IPS DF 4.7 (cell line): ENCODE results near the gene FANCG.
A peak's percentile ranks its signal among the peaks of the same experiment; 100 is the strongest.

Experiments used
- DNase-seq: peaks from one replicate; pipeline ENCODE4 v3.0.0-alpha.2; 2013; ENCODE audit warnings: low spot score; ENCODE audit errors: extremely low read depth

The FANCG gene

DNA sequence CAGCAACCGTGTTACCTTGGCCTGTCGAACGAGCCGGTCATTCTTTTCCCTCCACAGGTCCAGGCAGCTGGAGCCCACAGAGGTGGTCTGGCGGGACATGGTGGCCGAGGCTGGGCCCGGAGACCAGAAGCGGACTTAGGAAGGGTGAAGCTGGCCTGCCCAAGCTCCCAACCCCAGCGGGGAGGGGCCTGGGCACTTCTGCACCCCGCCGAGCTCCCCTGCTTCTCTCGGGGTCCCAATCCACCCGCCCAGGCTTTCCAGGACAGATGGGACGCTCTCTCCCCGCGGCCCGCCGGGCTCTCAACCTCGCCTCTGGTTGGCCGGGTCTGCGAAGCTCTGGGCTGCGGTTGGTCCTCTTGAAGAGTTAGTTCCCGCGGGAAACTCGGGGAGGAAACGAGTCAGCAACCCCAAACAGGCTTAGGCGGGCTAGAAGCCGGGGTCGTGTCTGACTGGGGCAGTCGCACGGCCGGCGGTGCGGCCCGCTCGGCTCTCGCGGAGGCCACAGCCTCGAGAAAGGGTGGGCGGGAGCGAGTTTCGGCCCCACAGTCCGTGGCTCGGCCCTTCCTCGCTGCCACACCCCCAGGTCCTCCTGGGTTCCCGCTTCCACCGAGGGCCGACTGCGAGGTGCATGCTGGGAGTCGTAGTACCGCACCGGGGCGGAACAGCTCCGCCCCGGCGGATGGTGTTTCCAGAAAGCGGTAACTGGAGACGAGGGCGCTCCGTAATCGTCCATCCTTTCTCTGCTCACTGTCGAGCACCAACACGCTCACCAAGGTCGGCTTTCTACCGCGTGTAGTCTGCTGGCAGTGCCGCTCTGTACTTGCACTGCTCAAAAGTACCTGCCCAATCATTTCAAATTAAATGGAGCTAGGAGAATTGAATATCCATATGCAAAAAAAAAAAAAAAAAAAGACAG lies at the start of gene FANCG:
FANCG (minus strand) TSS at position 517 of the 916 bp plus-strand sequence; CDS start at position 99, 418 bp downstream.
- peak; percentile 66 for DNase-seq

DNA sequence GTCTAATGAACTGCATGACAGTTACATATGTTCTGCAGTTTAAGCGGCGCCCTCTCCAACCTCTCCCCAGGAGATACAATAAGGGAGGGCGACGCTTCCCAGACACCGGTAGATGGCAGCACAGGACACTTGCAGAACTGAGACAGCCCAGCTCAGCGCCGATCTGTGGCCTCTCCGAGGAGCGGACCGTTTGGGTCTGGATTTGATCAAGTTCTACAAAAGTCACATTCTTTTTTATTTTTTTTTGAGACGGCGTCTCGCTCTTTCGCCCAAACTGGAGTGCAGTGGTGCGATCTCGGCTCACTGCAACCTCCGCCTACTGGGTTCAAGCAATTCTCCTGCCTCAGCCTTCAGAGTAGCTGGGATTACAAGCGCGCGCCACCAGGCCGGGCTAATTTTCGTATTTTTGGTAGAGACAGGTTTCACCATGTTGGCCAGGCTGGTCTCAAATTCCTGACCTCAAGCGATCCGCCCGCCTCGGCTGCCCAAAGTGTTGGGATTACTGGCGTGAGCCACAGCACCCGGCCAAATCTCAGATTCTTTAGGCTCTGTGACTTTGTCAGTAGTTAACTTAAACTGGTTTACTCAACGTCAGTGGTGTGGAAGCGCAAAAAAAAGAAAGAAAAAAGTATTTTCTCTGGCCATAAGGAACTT lies 37.3 kb upstream of the FANCG start:
- peak; percentile 91 for DNase-seq

DNA sequence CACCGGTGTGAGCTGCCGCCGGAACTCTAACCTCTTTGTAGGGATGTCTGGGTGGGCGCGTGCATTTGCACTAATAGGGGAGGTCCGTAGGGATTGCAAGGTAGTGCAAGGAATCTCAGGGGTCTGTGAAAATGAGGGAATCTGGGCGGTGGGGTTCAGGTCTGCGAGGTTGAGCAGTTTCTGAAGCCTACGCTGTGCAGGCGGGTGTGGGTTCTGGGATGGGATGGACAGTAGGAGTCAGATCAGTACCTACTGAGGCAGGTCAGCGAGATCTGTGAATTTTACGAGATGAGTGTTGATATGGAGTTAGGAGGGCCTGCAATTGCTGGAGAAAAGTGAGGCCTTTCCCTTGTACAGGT lies 36.8 kb upstream of the FANCG start:
- no peak for DNase-seq

DNA sequence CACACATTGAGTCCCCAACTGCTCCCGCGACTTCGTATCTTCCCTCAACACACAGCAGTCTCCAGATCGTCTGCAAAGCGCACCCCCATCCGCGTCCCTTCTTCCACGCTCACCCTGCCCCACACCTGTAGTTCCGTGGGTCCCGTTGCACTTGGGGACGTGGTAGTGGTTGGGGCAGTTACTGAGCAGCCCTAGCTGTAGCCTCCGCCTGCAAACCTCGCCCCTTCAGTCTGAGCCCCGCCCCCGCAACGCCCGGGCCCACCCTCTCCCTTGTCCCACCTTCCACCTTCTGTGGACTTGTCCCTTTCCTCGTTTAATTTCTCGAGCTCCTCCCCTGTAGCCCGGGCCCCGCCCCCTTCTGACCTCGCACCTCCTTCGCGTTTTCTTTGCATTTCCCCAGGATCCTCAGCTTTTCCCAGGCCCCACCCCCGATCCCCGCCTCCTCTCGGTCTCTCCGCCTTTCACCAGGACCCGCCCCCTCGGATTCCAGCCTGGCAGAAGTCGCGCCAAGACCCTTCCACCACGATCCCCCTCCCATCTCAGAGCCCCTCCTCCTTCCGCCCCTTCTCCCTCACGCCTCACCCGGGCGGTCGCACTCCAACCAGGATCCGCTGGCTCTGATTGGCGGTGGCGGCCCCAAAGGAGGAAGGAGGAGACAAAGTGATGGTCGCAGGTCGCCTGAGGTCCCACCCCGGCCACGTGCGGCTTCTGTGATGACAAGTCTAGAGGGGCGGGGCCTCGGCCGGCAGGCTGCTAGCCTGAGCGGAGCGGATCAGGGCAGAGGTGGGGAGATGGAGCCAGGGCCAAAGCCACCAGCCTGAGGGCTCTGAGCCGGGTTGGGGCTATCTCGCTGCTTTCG lies 36.2 kb upstream of the FANCG start, which contains the start of gene ATOSB:
ATOSB (minus strand) TSS at position 183 of the 859 bp plus-strand sequence. CDS start 7,588 bp downstream, outside the sequence.
- DNase-seq, result peak; percentile 87

DNA sequence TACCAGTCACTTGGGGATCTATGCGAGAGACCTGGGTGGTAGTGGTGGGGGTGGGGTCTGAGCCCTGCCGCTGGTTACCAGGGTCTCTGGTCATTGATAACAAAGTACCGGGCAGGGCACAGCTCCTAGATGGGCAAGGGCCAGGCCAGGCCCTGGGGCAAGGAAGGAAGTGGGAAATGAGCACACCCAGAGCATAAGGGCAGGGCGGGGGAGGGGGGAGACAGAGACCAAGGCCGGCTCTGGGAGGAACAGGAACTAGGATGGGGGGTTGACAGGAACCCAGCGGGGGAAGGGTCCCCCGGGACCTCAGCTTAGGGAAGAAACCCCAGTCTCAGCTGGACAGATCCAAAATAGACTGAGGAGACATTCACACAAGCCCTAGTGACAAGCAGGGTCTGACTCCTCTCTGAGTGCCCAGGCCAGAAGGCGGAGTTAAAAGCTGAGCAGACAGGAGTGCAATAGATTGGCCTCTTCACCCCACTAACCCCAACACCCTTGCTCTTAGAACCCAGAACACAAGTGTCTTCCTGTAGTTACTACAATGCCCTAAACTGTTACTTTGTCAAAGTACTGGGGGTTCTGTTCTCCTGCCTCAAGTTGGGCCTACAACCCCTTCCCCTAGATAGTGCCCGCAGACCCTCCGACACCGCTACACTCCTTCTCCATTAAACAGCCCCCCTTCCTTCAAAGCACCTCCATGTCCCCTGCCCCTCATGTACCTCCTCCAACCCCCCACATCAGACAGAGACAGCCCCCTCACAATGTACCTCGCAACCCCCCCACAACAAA lies 35.3 kb upstream of the FANCG start:
- DNase-seq, result no peak

DNA sequence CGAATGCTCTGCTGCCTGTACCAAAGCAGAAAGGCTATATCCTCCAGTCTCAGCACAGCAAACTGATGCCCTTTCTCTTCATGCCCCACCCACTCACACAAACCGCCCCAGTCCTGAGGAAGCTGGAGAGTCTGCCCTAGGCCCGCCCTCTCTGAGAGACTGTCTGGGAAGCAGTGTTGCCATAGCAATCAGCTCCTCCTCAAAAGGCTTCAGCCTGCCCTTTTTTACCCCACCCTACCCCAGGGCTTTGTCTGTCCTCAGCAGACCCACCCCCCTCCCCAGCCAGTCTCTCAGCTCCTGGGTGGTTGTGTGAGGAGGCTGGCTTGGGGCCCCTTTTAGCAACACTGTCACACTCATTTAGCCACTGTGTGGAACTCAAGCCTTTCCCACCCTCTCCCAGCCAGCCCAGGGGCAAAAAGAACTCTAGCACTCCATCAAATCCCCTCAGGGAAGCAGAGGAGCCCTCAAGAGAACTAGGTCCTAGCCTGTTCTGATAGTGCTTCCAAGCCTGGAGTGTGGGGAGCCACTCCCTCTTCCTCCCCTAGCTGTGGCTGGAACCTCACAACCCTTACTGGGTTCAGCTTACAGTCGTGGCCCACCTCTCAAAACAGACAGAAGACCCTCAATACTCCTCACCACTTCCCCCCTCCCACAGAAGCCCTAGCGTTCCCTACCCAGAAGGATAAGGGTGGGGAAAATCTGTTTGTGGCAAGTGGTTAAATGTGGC lies 34.5 kb upstream of the FANCG start:
- peak; percentile 90 for DNase-seq

DNA sequence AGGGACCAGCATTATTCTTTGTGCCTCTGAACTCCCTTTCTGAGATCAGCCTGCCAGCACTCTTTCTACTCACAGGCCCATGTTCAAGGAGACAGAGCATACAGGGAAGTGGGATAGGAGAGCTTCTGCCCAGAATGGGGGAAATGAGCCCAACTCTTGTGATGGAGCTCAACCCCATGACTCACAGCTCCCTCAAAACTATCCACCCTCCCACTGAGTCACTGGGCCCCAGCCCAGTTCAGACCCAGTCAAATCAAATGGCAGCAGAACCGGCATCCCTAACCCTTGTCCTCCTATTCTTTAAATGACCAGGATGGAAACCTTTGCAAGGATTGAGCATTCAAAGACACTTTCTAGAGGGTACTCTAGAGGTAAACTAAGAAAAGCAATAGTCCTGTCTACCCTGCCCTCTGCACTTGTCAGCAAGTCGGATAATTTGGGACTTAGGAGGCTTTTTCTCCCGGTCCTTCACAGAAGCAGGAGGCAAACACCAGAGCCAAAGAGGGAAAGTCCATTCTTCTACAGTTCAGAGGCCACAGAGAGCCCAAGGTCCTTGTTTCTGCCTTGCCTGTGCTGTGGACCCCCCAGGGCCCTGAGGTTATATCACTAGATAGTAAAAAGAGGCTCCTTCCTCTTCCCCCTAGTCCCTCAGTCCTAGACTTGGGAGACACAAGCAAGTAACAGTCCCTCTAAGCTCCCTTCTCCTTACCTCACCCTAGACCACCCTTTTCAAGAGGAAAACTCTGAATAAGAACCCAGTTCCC lies 32.7 kb upstream of the FANCG start:
- DNase-seq, result no peak

DNA sequence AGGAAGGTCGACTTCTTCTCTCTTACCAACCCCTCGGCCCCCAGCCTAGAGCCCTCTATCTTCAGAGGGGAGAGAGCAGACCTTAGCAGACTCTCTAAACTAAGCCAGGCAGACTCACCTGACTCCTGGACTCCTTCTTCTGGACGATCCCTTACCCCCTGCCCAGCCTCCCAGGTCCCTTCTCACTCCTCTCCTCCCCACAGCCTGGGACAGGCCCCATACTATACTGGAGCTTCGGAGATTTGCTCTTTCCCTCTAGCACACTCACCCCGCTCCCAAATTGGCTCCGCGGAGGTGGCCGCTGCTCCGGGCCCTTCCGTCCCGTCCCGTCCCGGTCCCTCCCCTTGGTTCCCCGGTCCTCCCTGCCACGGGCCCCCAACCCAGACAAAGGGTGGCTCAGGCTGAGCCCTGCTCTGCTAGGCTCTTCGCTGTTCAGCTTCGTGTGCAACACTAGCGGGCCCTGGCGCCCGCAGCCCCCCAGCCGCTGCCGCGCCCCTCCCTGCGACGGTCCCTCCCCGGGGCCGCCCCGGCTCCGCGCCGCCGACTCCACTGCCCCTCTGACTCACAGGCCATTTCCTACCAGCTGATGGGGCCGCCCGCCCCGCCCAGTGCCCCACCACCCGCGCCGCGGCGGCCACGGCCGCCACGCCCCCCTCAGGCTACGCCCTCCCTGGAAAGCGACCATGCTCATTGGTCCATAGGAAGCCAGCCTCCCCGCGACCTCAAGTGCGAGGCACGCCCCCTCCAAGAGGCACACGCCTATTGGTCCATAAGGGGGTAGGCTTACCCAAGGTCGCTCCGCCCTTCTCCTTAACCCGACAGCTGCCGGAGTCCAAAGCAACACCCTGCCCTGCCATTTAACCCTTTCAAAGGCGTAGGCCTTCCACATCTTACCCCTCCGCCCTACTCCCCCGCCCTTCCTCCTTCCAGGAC lies 31.5 kb upstream of the FANCG start:
- peak; percentile 83 for DNase-seq

DNA sequence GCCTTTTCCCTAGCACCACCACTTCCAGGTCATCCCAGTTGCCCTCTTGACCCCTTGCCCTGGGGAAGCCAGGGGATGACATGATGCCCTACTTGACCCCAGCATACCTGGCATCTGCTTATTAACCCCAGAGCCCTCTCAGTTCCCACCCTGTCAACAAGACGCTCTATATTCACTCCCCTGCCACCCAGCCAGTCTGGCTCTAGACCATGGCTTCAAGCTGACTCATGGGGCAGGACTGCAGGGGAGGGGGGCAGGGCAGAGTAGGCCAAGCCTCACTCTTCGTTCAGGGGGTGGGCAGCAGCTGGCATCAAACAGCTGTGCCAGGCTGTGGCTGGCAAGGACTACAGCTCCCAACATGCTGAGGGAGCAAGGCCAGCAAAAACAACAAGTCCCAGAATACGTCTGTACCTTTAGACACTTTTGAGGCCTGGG lies 30.6 kb upstream of the FANCG start:
- DNase-seq, result no peak

DNA sequence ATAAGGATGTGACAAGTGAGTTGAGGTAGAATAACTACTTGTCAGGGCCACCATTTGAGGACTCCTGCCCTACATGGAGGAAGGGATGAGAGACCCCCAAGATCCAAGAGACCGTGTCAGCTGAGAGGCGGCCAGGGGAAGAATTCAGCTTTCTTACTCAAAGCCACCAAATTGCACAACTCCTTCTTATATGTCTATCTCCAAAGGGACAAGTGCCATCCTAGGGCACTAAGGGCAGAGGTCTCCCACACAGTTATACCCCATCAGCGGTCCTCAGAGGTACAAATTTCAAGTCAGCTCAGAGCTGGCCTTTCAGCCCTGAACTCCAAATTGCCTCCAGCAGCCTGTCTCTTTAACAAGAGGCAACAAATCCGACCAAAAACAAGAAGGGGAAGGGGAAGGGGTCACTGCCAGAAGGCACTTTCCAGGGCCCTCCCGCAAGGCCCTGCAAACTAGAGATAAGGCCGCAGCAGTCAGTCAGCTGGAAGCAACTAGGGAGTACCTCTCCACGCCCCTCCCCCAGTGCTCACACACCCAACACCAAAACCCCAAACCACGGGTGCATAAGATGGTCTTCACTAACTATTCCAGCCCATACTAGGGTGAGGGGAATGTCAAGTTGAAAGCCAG lies 29.3 kb upstream of the FANCG start:
- DNase-seq, result no peak

DNA sequence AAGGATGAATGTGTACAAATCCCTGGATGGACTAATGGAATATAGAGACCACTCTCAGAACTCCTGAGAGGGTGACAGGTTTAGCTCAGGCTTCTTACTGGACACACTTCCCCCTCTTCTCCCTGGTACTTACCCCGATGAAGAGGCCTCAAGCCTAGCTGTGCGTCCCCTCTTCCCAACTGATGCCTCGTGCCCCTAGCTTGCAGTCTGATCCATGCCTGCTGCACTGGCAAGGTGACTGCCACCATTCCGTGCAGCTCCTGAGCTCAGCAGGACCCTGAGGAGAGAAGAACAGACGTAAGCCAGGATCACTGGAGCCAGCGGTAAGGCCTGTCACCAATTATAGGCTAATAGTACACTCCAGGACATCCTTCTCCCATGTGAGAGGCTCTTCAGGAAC lies 28.7 kb upstream of the FANCG start:
- DNase-seq, result no peak

DNA sequence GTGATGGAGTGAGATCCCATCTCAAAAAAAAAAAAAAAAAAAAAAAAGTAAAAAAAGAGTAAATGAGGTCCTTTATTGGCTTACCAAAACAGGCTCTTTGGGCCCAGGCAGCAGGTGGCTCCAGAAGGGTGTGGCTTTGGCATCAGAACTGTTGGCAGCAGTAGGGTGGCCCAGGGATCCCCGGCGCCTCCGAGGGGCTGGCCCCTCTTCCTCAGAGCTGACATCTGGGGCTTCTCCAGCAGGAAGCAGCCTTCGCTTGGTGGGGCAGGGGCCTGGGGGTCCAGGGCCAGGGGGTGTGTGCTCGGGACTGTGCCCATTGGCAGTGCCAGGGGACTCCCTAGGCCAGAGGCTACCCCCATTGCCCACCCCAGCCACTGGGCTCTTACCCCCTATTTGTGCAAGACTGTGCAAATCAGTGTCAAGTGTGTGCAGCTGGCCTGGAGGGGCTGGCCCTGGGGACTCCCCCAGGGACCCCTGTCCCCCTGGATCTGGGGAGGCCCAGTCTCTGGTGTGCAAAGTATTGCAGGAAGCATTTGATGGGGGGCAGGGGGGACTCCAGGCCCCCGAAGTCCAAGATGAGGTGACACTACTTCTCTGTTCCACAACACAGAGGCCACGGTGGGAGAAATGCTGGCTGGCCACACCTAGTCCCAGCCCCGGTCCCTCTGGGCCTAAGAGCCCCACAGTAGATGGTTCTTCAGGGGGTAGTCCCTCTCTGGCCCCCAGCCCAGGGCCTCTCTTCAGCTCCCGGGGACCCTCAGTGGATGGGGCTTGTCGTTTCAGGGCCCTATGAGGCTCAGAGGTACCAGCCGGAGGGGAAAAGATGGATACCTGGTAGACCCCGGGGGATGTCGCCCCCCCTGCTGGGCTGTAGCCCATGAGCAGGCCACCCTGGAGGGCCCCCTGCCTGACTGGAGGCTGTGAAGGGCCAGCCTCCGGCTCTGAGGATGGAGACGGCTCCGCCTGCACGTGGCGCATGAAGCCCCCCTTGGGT lies 27.9 kb upstream of the FANCG start:
- DNase-seq, result no peak

DNA sequence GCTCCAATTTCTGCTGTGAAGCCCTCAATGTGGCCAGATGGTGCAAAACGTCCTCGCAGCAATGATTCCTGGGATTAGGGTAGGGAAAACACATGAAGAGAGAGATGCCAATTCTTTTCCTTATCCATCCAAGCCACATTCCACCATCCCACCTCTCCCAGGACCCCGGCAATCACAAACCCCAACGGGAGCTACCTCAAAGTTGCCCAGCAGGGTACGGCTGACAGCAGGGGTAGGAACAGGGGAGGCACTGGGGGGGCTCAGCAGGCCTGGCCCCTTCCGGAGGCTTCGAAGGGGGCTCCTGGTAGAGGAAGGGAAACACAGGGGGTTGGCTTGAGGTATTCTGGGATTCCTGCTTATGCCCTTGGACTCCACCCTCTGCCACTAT lies 26.6 kb upstream of the FANCG start:
- no peak for DNase-seq

DNA sequence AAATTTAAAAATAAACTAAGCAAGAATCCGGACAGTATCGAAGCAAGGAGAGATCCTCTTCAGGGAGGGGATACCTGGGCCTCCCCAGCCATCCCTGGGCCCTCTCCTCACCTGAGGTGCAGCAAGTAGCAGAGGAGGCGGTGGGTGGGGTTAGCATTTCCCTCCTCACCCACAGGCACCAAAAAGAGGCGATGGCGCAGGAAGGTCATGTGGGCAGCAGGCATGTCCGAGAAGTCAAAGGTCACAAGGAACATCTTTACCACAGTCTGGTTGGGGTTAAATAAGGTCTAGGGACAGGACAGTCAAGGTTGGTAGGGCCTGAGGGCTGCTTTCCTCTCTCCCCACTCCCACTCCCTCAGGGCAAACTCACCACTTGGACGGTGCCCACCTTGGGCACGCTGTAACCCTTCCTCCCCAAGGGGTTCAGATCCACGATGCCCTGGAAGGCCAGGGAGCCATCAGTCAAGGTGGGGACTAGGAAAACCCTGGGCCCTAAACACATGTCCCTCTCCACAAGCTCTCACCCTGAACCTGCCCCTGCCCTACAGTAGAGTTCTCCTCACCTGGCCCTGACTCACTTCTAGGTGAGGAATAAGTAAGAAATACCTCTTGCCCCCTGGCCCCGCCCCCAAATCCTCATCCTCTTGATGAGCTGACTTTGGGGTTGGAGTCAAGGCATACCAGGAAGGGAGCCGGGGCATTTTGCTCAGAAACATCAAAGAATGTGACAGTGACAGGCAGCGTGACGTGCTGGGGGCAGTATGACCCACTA lies 26.0 kb upstream of the FANCG start:
- no peak for DNase-seq

DNA sequence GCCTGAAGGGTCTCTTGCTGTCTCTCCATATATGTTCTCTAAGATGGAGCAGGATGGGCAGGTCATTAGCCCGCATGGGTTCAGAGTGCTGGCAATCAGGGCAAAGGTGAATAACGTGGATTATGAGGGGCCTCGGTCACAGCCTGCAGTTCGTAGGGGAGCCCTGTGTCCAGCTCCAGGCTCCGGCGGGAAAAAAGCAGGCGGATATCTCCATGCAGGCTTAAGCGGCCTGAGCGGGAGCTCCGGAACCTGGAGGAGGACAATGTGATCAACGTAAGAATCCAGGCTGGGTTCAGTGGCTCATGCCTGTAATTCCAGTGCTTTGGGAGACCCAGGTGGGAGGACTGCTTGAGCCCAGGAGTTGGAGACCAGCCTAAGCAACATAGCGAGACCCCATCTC lies 25.4 kb upstream of the FANCG start:
- DNase-seq, result no peak

DNA sequence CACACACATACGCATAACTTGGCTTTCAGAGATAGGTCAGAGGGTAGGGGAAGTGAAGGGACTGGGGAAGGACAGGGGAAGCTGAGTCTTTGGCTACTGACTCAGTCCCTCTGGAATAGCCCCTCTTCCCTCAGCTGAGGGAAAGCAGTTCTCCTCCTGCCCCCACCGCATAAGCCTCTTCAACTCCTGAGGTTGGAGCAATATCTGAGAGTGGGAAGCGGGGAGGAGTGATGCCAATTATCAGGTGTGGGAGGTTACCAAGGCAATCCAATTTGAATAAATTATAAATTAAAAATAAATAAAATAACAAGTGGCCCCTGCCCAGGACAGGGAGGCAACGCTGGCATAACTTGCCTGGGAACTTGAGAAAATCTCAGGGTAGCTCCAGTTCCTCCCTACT lies 24.8 kb upstream of the FANCG start:
- DNase-seq, result no peak
